ENCODE data around the gene HECTD4.

- no peak for TF ChIP-seq CTCF (IDR thresholded peaks at IDR 0.05)
- TF ChIP-seq POLR2A (IDR thresholded peaks at IDR 0.05), result no peak
Observed at GRCh38 chr12:112299704-112300103, 82.5 kb downstream of the HECTD4 start.

All from body of pancreas (tissue), 4 donors.